ENCODE measurements around the gene ACTN2.

Gene ACTN2

DNA sequence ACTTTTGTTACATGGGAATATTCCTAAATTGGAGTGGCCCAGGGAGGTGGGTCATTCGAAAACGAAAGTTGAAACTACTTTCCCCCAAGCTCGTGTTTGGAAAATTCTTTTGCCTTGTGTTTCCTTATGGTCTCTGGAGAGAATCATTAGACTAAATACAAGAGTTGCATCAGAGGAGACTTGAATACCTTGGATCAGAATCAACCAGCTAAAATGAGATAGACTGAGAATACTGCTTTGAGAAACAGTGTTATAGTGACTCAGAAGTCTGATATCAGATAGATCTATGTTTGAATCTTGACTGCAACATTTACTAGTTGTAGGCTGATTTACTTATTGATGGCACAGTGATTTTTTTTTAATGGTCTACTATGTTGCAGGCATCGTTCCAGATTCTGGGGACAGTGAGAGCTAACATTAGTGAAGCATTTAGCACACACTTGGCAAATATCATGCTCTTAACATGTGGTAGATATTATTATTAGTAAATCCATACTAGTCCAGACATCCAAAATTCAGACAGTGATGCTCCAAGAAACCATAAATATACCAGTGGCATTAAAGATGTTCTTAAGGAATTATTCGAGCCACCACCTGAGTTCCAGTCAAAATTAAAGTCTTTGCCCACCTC lies 12.9 kb upstream of the ACTN2 start:
- Histone ChIP-seq H3K27ac (ENCODE audit: extremely low read depth, low read depth, low read length) (no peak overlapping the region), H3K36me3 (ENCODE audit: control insufficient read depth in 2 of 2, insufficient read depth in 1 of 2, low read length in 2 of 2) (no peaks in the 10 kb centered on the region), H3K4me1 (ENCODE audit: control insufficient read depth, insufficient read depth, low read length) (peaks cover 3% of the 10 kb centered on the region; the same call in 1 of the 2 replicates), H3K9me3 (ENCODE audit: control insufficient read depth, insufficient read depth, low read depth, low read length) (no peaks in the 10 kb centered on the region), H3K4me3 (ENCODE audit: low read depth, low read length) (no peak overlapping the region)
- CTCF ChIA-PET: no interaction called here
- TF ChIP-seq ZNF529 (tag by site-specific recombination; IDR thresholded peaks at IDR 0.05; ENCODE audit: insufficient replicate concordance) (no peak), ZNF664 (tag by site-specific recombination; IDR thresholded peaks at IDR 0.05) (peak; percentile 59; the same call in 1 of the 2 replicates)
- TF ChIP-seq, protein P1, sequence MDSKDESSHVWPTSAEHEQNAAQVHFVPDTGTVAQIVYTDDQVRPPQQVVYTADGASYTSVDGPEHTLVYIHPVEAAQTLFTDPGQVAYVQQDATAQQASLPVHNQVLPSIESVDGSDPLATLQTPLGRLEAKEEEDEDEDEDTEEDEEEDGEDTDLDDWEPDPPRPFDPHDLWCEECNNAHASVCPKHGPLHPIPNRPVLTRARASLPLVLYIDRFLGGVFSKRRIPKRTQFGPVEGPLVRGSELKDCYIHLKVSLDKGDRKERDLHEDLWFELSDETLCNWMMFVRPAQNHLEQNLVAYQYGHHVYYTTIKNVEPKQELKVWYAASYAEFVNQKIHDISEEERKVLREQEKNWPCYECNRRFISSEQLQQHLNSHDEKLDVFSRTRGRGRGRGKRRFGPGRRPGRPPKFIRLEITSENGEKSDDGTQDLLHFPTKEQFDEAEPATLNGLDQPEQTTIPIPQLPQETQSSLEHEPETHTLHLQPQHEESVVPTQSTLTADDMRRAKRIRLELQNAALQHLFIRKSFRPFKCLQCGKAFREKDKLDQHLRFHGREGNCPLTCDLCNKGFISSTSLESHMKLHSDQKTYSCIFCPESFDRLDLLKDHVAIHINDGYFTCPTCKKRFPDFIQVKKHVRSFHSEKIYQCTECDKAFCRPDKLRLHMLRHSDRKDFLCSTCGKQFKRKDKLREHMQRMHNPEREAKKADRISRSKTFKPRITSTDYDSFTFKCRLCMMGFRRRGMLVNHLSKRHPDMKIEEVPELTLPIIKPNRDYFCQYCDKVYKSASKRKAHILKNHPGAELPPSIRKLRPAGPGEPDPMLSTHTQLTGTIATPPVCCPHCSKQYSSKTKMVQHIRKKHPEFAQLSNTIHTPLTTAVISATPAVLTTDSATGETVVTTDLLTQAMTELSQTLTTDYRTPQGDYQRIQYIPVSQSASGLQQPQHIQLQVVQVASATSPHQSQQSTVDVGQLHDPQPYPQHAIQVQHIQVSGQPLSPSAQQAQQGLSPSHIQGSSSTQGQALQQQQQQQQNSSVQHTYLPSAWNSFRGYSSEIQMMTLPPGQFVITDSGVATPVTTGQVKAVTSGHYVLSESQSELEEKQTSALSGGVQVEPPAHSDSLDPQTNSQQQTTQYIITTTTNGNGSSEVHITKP (tag by site-specific recombination; IDR thresholded peaks at IDR 0.05): peak; percentile 81; the same call in 1 of the 2 replicates
- POLR2A ChIA-PET: no interaction called here

DNA sequence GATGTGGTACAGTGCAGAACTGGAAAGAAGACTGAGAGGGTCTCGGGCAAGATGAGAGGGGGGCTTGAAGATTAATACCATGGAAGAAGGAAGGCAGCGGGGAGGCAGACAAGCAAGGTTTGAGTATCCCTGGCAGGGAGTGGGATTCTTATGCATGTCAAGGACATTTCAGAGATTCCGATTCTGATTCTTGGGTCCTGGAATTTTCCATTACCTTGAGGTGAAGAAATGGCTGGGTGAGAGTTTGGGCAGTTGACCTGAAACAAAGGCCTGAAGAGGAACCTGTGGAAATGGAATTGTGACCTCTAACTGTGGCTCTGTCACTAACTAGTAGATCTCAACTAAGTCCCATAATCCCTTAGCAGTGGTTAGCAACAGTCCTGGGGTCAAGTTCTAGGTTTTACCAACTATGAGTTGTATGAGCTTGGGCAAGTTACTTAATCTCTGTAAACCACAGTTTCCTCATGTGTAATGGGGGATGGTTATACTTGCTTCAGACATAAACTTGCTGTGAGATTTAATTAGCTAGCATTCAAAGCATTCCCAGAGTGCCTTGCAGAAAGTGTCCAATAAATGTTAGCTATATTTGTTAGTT lies 8.6 kb upstream of the ACTN2 start:
- no peak for TF ChIP-seq ZNF391 (tag by site-specific recombination; IDR thresholded peaks at IDR 0.05; ENCODE audit: borderline replicate concordance, low read depth)
- no peak for TF ChIP-seq ZNF623 (tag by site-specific recombination; IDR thresholded peaks at IDR 0.05)
- TF ChIP-seq, protein P2, sequence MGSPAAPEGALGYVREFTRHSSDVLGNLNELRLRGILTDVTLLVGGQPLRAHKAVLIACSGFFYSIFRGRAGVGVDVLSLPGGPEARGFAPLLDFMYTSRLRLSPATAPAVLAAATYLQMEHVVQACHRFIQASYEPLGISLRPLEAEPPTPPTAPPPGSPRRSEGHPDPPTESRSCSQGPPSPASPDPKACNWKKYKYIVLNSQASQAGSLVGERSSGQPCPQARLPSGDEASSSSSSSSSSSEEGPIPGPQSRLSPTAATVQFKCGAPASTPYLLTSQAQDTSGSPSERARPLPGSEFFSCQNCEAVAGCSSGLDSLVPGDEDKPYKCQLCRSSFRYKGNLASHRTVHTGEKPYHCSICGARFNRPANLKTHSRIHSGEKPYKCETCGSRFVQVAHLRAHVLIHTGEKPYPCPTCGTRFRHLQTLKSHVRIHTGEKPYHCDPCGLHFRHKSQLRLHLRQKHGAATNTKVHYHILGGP (tag by site-specific recombination; IDR thresholded peaks at IDR 0.05): no peak
- TF ChIP-seq, protein P3, sequence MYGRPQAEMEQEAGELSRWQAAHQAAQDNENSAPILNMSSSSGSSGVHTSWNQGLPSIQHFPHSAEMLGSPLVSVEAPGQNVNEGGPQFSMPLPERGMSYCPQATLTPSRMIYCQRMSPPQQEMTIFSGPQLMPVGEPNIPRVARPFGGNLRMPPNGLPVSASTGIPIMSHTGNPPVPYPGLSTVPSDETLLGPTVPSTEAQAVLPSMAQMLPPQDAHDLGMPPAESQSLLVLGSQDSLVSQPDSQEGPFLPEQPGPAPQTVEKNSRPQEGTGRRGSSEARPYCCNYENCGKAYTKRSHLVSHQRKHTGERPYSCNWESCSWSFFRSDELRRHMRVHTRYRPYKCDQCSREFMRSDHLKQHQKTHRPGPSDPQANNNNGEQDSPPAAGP (tag by site-specific recombination; IDR thresholded peaks at IDR 0.05): no peak
- TF ChIP-seq ZNF830 (tag by site-specific recombination; IDR thresholded peaks at IDR 0.05; ENCODE audit: low read depth): no peak
- no peak for TF ChIP-seq ZBTB8A (tag by site-specific recombination; IDR thresholded peaks at IDR 0.05)
- no peak for TF ChIP-seq ZNF169 (tag by site-specific recombination; IDR thresholded peaks at IDR 0.05)
- no peak for TF ChIP-seq ZNF48 (tag by site-specific recombination; IDR thresholded peaks at IDR 0.05)
- no peak for TF ChIP-seq ZFP41 (tag by site-specific recombination; IDR thresholded peaks at IDR 0.05; ENCODE audit: borderline replicate concordance)
- TF ChIP-seq GFI1B (tag by site-specific recombination; IDR thresholded peaks at IDR 0.05): no peak
- TF ChIP-seq, protein P4, sequence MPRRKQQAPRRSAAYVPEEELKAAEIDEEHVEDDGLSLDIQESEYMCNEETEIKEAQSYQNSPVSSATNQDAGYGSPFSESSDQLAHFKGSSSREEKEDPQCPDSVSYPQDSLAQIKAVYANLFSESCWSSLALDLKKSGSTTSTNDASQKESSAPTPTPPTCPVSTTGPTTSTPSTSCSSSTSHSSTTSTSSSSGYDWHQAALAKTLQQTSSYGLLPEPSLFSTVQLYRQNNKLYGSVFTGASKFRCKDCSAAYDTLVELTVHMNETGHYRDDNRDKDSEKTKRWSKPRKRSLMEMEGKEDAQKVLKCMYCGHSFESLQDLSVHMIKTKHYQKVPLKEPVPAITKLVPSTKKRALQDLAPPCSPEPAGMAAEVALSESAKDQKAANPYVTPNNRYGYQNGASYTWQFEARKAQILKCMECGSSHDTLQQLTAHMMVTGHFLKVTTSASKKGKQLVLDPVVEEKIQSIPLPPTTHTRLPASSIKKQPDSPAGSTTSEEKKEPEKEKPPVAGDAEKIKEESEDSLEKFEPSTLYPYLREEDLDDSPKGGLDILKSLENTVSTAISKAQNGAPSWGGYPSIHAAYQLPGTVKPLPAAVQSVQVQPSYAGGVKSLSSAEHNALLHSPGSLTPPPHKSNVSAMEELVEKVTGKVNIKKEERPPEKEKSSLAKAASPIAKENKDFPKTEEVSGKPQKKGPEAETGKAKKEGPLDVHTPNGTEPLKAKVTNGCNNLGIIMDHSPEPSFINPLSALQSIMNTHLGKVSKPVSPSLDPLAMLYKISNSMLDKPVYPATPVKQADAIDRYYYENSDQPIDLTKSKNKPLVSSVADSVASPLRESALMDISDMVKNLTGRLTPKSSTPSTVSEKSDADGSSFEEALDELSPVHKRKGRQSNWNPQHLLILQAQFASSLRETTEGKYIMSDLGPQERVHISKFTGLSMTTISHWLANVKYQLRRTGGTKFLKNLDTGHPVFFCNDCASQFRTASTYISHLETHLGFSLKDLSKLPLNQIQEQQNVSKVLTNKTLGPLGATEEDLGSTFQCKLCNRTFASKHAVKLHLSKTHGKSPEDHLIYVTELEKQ (tag by site-specific recombination; IDR thresholded peaks at IDR 0.05; ENCODE audit: borderline replicate concordance): no peak
- no peak for TF ChIP-seq YY1 (tag by site-specific recombination; IDR thresholded peaks at IDR 0.05)
- no peak for TF ChIP-seq ZFP69B (tag by site-specific recombination; IDR thresholded peaks at IDR 0.05)
- TF ChIP-seq ZNF184 (tag by site-specific recombination; IDR thresholded peaks at IDR 0.05): no peak
- no peak for TF ChIP-seq ZNF837 (tag by site-specific recombination; IDR thresholded peaks at IDR 0.05)
- TF ChIP-seq, protein P5, sequence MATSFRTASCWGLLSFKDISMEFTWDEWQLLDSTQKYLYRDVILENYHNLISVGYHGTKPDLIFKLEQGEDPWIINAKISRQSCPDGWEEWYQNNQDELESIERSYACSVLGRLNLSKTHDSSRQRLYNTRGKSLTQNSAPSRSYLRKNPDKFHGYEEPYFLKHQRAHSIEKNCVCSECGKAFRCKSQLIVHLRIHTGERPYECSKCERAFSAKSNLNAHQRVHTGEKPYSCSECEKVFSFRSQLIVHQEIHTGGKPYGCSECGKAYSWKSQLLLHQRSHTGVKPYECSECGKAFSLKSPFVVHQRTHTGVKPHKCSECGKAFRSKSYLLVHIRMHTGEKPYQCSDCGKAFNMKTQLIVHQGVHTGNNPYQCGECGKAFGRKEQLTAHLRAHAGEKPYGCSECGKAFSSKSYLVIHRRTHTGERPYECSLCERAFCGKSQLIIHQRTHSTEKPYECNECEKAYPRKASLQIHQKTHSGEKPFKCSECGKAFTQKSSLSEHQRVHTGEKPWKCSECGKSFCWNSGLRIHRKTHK (tag by site-specific recombination; IDR thresholded peaks at IDR 0.05): no peak
- TF ChIP-seq ZNF768 (tag by site-specific recombination; IDR thresholded peaks at IDR 0.05): no peak
- TF ChIP-seq ZNF302 (tag by site-specific recombination; IDR thresholded peaks at IDR 0.05; ENCODE audit: low read depth): no peak
- H3K4me3 ChIP-seq (ENCODE audit: low read depth, low read length): no peak overlapping the region
- POLR2A ChIA-PET: interaction anchor here (1.0 kb wide), 1 partner anchor 117 kb away, joined by 3 read pairs; the partner anchor contains the start of gene MTR
- CTCF ChIA-PET: interaction anchor here (0.6 to 1.0 kb wide), 3 partner anchors 69 to 709 kb away, joined by 3 to 5 read pairs (median 3); no protein-coding TSS in a partner anchor
- no peaks in the 10 kb centered on the region for H3K9me3 ChIP-seq (ENCODE audit: control insufficient read depth, insufficient read depth, low read depth, low read length)
- no peak overlapping the region for H3K27ac ChIP-seq (ENCODE audit: extremely low read depth, low read depth, low read length)
- no peaks in the 10 kb centered on the region for H3K4me1 ChIP-seq (ENCODE audit: control insufficient read depth, insufficient read depth, low read length)
- H3K36me3 ChIP-seq (ENCODE audit: control insufficient read depth in 2 of 2, insufficient read depth in 1 of 2, low read length in 2 of 2): no peaks in the 10 kb centered on the region
